Keratinocyte (primary cell): ENCODE results near the gene KCNQ1OT1. TPM values are rescaled to one million over a fixed set of nuclear protein-coding genes. Genes with fewer than 3 reads are reported as not detected.

Experiments used
- DNase-seq: peaks from one replicate; pipeline ENCODE4 v3.0.0-alpha.2; 2011; ENCODE audit warnings: low read depth, missing footprints, low spot score
- FAIRE-seq: peaks from 2 replicates; lab custom pipeline; 2011; peaks lifted over from hg19 to GRCh38; lab: Jason Lieb, UNC
- H2AFZ ChIP-seq: 2 replicates; pipeline ENCODE4 v1.6.0; 2012; ENCODE audit warnings: low read length, control low read depth, inconsistent platforms; ENCODE audit not compliant: control insufficient read depth
- H3K27ac ChIP-seq: 2 replicates; pipeline ENCODE4 v1.5.1; 2011; ENCODE audit warnings: low read length; ENCODE audit not compliant: control insufficient read depth, insufficient read depth
- H3K27me3 ChIP-seq: 3 replicates; pipeline ENCODE4 v1.6.0; 2011; ENCODE audit warnings: low read length; ENCODE audit not compliant: control insufficient read depth, insufficient read depth; ENCODE audit errors: extremely low read depth
- H3K36me3 ChIP-seq, 2 experiments: 2 replicates in 1 of 2; 3 replicates in 1 of 2; pipeline ENCODE4 v1.5.1; 2011; ENCODE audit warnings: low read length in 2 of 2, mild to moderate bottlenecking in 1 of 2; ENCODE audit not compliant: control insufficient read depth in 2 of 2, insufficient read depth in 2 of 2; ENCODE audit errors: extremely low read depth in 1 of 2
- H3K4me1 ChIP-seq: 3 replicates; pipeline ENCODE4 v1.5.1; 2011; ENCODE audit warnings: low read length; ENCODE audit not compliant: control insufficient read depth, insufficient read depth; ENCODE audit errors: extremely low read depth
- H3K4me2 ChIP-seq: 3 replicates; pipeline ENCODE4 v1.6.0; 2011; ENCODE audit warnings: low read depth, low read length; ENCODE audit not compliant: control insufficient read depth, insufficient read depth; ENCODE audit errors: extremely low read depth
- H3K4me3 ChIP-seq, 3 experiments: fragments of 200-600 bp in 1 of 3; sonication (generic) in 1 of 3; 2 replicates in 2 of 3; 3 replicates in 1 of 3; pipeline ENCODE4 v1.5.1; 2011 to 2016; ENCODE audit warnings: low read length in 3 of 3, mild to moderate bottlenecking in 3 of 3, control low read depth in 2 of 3, inconsistent platforms in 1 of 3, low read depth in 1 of 3, mixed read lengths in 1 of 3, mixed run types in 1 of 3, moderate library complexity in 1 of 3; ENCODE audit not compliant: control insufficient read depth in 2 of 3, insufficient read depth in 2 of 3; ENCODE audit errors: extremely low read depth in 1 of 3
- H3K79me2 ChIP-seq: 2 replicates; pipeline ENCODE4 v1.6.0; 2012; ENCODE audit warnings: low read length; ENCODE audit not compliant: control insufficient read depth, insufficient read depth
- H3K9ac ChIP-seq: 3 replicates; pipeline ENCODE4 v1.6.0; 2011; ENCODE audit warnings: low read length; ENCODE audit not compliant: control insufficient read depth, insufficient read depth; ENCODE audit errors: extremely low read depth
- H3K9me1 ChIP-seq: 3 replicates; pipeline ENCODE4 v1.6.0; 2011; ENCODE audit warnings: low read length; ENCODE audit not compliant: control insufficient read depth, insufficient read depth; ENCODE audit errors: extremely low read depth
- H3K9me3 ChIP-seq: 2 replicates; pipeline ENCODE4 v1.5.1; 2012; ENCODE audit warnings: low read depth, low read length; ENCODE audit not compliant: control insufficient read depth
- H4K20me1 ChIP-seq: 3 replicates; pipeline ENCODE4 v1.6.0; 2011; ENCODE audit warnings: low read length; ENCODE audit not compliant: control insufficient read depth, insufficient read depth; ENCODE audit errors: extremely low read depth
- CTCF ChIP-seq, 3 experiments: IDR thresholded peaks in 1 of 3; conservative IDR thresholded peaks in 1 of 3; optimal IDR thresholded peaks in 1 of 3; 2 replicates in 2 of 3; 3 replicates in 1 of 3; pipeline versions ENCODE3 to v1.5.1; 2011; ENCODE audit warnings: low read length in 3 of 3, mild to moderate bottlenecking in 3 of 3, moderate library complexity in 2 of 3, control low read depth in 1 of 3, inconsistent platforms in 1 of 3; ENCODE audit not compliant: insufficient read depth in 2 of 3; ENCODE audit errors: extremely low read depth in 1 of 3
- EZH2 ChIP-seq: IDR thresholded peaks from one replicate; pipeline ENCODE4 v1.6.1; 2012; ENCODE audit warnings: inconsistent platforms, mild to moderate bottlenecking, low read length, moderate library complexity
- dilution Hi-C: fragments of 300-500 bp; cut with MboI; formaldehyde crosslinking; loops from one replicate; pipeline ENCODE4 v1.7.0; 2020; ENCODE audit warnings: low sequenced_read_pairs; ENCODE audit not compliant: extremely low pct_ligation_motif_present
- polyA plus RNA-seq, 5 experiments: library from polyadenylated mRNA; depleted of rRNA in 3 of 5; stranded (reverse) in 3 of 5; stranded (forward) in 1 of 5; unstranded in 1 of 5; fragments of >200 nt; gene quantifications; 1 replicate in 1 of 5; 2 replicates in 3 of 5; 3 replicates in 1 of 5; pipeline versions ENCODE4 v1.2.1 to v1.2.3, GENCODE V29; 2011 to 2012; ENCODE audit warnings: missing spikeins in 2 of 5, low read depth in 1 of 5, low replicate concordance in 1 of 5

The KCNQ1OT1 gene
- polyA plus RNA-seq, 1 donor (not counting 4 experiments of a cell fraction or from before 2014, with no cell fraction given), result 0.07 TPM

DNA sequence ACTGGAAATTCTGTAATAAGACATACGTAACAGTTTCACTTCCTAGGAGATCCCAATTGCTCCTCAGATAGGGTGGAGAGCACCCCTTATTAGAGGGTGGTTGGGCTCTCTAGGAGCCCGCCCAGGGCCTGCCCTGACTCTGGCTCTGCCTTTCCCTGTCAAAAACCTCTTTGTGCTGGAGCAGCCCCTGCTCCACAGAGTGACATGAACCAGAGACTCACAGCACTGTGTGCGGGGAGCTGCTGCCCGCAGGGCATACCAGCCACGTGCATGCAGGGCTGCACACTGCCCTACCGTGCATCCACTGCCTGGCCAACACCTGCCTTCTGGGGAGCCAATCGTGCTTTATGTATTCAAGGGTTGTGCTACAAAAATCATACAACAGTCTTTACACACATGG, 24.3 kb downstream of the KCNQ1OT1 start:
- Histone ChIP-seq H3K9ac (no peak overlapping the region), H3K9me1 (no peaks in the 10 kb centered on the region), H3K9me3 (no peaks in the 10 kb centered on the region), H4K20me1 (no peaks in the 10 kb centered on the region), H3K4me1 (no peaks in the 10 kb centered on the region), H3K4me3 (no peak overlapping the region), H3K36me3 (no peaks in the 10 kb centered on the region), H3K27me3 (no peaks in the 10 kb centered on the region), H2AFZ (no peak overlapping the region), H3K27ac (no peak overlapping the region), H3K79me2 (no peaks in the 10 kb centered on the region), H3K4me2 (no peak overlapping the region)
- DNase-seq (no peak), FAIRE-seq (no peak)
- no peak for TF ChIP-seq EZH2
- no peak for TF ChIP-seq CTCF (optimal IDR thresholded peaks at IDR 0.05 in 1 of 3, IDR thresholded peaks at IDR 0.05 in 1 of 3, conservative IDR thresholded peaks at IDR 0.05 in 1 of 3; ENCODE audit: extremely low read depth in 1 of 3, insufficient read depth in 2 of 3, low read length in 3 of 3)
- dilution Hi-C loops, result no loop called here

- no peak overlapping the region for H2AFZ ChIP-seq
- dilution Hi-C loops, result no loop called here
- H3K9ac ChIP-seq, result no peak overlapping the region
- no peak overlapping the region for H3K4me2 ChIP-seq
- no peaks in the 10 kb centered on the region for H3K27me3 ChIP-seq
- H4K20me1 ChIP-seq, result no peaks in the 10 kb centered on the region
- no peak overlapping the region for H3K4me3 ChIP-seq
- H3K27ac ChIP-seq, result no peak overlapping the region
- FAIRE-seq (no peak), DNase-seq (no peak)
- TF ChIP-seq EZH2 (no peak), CTCF (optimal IDR thresholded peaks at IDR 0.05 in 1 of 3, IDR thresholded peaks at IDR 0.05 in 1 of 3, conservative IDR thresholded peaks at IDR 0.05 in 1 of 3; ENCODE audit: extremely low read depth in 1 of 3, insufficient read depth in 2 of 3, low read length in 3 of 3) (no peak)
- H3K36me3 ChIP-seq, result no peaks in the 10 kb centered on the region
- H3K4me1 ChIP-seq, result no peaks in the 10 kb centered on the region
- H3K79me2 ChIP-seq, result no peaks in the 10 kb centered on the region
- H3K9me3 ChIP-seq, result no peaks in the 10 kb centered on the region
- H3K9me1 ChIP-seq, result no peaks in the 10 kb centered on the region
Measured at GRCh38 chr11:2674658-2675131, 25.1 kb downstream of the KCNQ1OT1 start.
